KMS-11 (cell line): Measurements from ENCODE around the gene SYCE3.

Experiments used
- H2AFZ ChIP-seq: fragments of 200-600 bp; sonication (generic); 2 replicates; pipeline ENCODE4 v1.6.1; 2016; ENCODE audit warnings: antibody characterized with exemption, mixed run types, low read depth
- H3K27ac ChIP-seq: fragments of 200-600 bp; sonication (generic); 2 replicates; pipeline ENCODE4 v1.6.1; 2016; ENCODE audit warnings: mild to moderate bottlenecking, mixed run types
- H3K27me3 ChIP-seq: fragments of 200-600 bp; sonication (generic); 2 replicates; pipeline ENCODE4 v1.6.1; 2017; ENCODE audit warnings: mild to moderate bottlenecking, low read depth, mixed run types, moderate library complexity; ENCODE audit not compliant: insufficient read depth
- H3K36me3 ChIP-seq: fragments of 200-600 bp; sonication (generic); 2 replicates; pipeline ENCODE4 v1.6.1; 2017; ENCODE audit warnings: mild to moderate bottlenecking, mixed run types; ENCODE audit not compliant: insufficient read depth
- H3K4me1 ChIP-seq: fragments of 200-600 bp; sonication (generic); 2 replicates; pipeline ENCODE4 v1.6.1; 2016; ENCODE audit warnings: mild to moderate bottlenecking, low read depth, mixed run types; ENCODE audit not compliant: poor library complexity, severe bottlenecking
- H3K4me2 ChIP-seq: fragments of 200-600 bp; sonication (generic); 2 replicates; pipeline ENCODE4 v1.7.0; 2016; ENCODE audit warnings: mild to moderate bottlenecking, mixed run types
- H3K4me3 ChIP-seq: fragments of 200-600 bp; sonication (generic); IDR thresholded peaks from 2 replicates; pipeline ENCODE4 v1.6.1; 2017; ENCODE audit warnings: low read depth, low read length, mixed read lengths; ENCODE audit not compliant: insufficient read depth
- H3K79me2 ChIP-seq: fragments of 200-600 bp; sonication (generic); 2 replicates; pipeline ENCODE4 v1.6.1; 2016; ENCODE audit warnings: low read depth, mixed run types; ENCODE audit not compliant: insufficient read depth
- H3K9ac ChIP-seq: fragments of 200-600 bp; sonication (generic); 2 replicates; pipeline ENCODE4 v1.6.1; 2016; ENCODE audit warnings: mild to moderate bottlenecking, mixed run types
- H4K20me1 ChIP-seq: fragments of 200-600 bp; sonication (generic); 2 replicates; pipeline ENCODE4 v1.6.1; 2016; ENCODE audit warnings: mild to moderate bottlenecking, mixed run types; ENCODE audit not compliant: insufficient read depth
- CTCF ChIP-seq: fragments of 200-600 bp; sonication (generic); conservative IDR thresholded peaks from 2 replicates; pipeline ENCODE4 v1.6.1; 2017; ENCODE audit warnings: low read depth, mild to moderate bottlenecking, antibody characterized with exemption, low read length, moderate library complexity, mixed read lengths

Gene SYCE3, protein sequence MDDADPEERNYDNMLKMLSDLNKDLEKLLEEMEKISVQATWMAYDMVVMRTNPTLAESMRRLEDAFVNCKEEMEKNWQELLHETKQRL

DNA sequence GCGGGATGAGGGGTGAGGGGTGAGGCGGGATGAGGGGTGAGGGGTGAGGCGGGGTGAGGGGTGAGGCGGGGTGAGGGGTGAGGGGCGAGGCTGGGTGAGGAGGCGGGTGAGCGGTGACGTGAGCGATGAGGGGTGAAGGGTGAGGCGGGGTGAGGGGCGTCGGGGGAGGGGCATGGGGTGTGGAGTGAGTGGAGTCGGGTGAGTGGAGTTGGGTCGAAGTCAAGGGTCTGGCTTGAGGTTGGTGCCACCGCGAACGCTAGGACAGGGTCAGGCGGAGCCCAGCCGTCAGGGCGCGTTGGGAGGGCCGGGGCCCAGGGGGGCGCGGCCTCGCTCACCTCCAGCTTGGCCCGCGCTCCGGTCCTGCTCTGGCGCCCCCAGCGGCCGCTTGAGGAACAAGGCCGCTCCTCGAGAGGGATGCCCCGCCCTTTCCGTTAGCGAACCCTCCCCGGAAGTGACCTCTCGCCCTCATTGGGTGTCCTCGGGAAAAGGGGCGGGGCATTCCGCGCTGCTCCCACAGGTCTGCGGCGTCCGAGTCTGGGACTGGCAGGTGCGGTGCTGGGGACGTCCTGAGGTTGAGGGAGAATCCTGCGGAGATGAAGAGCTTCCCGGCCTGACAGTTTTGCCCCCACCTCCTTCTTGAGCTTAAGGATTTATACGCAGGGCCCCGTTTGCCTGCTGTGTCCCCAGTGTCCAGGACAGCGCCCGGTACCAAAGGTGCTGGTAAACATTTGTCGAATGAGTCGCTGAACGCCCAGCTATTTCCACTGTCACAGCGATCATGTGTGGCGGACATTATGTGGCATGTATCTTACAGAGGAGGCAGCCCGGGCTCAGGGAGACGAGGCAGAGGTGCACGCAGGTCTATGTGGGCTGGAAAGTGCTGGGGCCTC, at the start of gene SYCE3:
Gene SYCE3, minus strand, starts transcription at position 397 of the 890 bp plus-strand sequence. CDS start 6,514 bp downstream, outside the sequence.
- H3K4me2 ChIP-seq: peak within 1 kb of the TSS; percentile 80
- no peak within 1 kb of the TSS for H3K4me3 ChIP-seq
- H4K20me1 ChIP-seq: no peaks in the 10 kb centered on the region
- H3K9ac ChIP-seq: peak within 1 kb of the TSS; percentile 27; the same call in 1 of the 2 replicates
- H3K4me1 ChIP-seq: peaks cover 6% of the 10 kb centered on the region
- H3K79me2 ChIP-seq: no peaks in the 10 kb centered on the region
- TF ChIP-seq CTCF: peak; percentile 61
- H3K27me3 ChIP-seq: no peaks in the 10 kb centered on the region
- H3K27ac ChIP-seq: no peak within 1 kb of the TSS
- H2AFZ ChIP-seq: peak within 1 kb of the TSS; percentile 73
- no peaks in the 10 kb centered on the region for H3K36me3 ChIP-seq

DNA sequence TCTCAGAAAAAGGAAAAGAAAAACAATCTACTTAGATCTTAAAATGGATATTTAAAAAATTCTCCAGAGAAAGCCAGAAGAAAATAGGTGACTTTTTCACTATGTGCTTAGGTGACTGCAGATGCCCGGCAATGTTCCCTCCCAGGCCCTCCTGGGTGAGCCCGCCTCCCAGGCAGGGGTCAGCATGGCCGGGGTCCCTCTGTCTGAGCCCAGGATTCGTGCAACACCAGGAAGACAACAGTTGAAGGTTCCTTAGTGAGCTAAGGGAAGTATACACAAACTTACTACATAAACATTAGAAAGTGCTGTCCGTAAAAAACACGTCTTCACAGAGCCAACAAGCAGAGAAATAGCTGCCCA, 49.4 kb upstream of the SYCE3 start:
- Histone ChIP-seq H3K4me3 (no peak overlapping the region), H3K27me3 (peaks cover 42% of the 10 kb centered on the region), H4K20me1 (no peaks in the 10 kb centered on the region), H2AFZ (no peak overlapping the region), H3K36me3 (no peaks in the 10 kb centered on the region), H3K9ac (no peak overlapping the region), H3K27ac (no peak overlapping the region), H3K4me1 (no peaks in the 10 kb centered on the region), H3K79me2 (no peaks in the 10 kb centered on the region), H3K4me2 (no peak overlapping the region)
- no peak for TF ChIP-seq CTCF

GRCh38 chr22:50611341-50612060, 48.8 kb upstream of the SYCE3 start:
- no peaks in the 10 kb centered on the region for H3K79me2 ChIP-seq
- H3K27me3 ChIP-seq: peaks cover 49% of the 10 kb centered on the region
- H3K9ac ChIP-seq: no peak overlapping the region
- no peak for TF ChIP-seq CTCF
- H4K20me1 ChIP-seq: no peaks in the 10 kb centered on the region
- no peak overlapping the region for H3K4me2 ChIP-seq
- H3K4me1 ChIP-seq: no peaks in the 10 kb centered on the region
- no peak overlapping the region for H3K27ac ChIP-seq
- H3K36me3 ChIP-seq: no peaks in the 10 kb centered on the region
- H2AFZ ChIP-seq: no peak overlapping the region
- no peak overlapping the region for H3K4me3 ChIP-seq

- Histone ChIP-seq H3K27me3 (peaks cover 52% of the 10 kb centered on the region), H3K27ac (no peak overlapping the region), H2AFZ (no peak overlapping the region), H4K20me1 (no peaks in the 10 kb centered on the region), H3K4me3 (no peak overlapping the region), H3K79me2 (no peaks in the 10 kb centered on the region), H3K4me2 (no peak overlapping the region), H3K4me1 (no peaks in the 10 kb centered on the region), H3K9ac (no peak overlapping the region), H3K36me3 (no peaks in the 10 kb centered on the region)
- no peak for TF ChIP-seq CTCF
Observed at GRCh38 chr22:50610581-50610980, 47.9 kb upstream of the SYCE3 start.
